SK-N-SH treated with all-trans-retinoic acid at 6 μM for 48 hours (cell line): ENCODE results near the gene PPT2.

ENCODE experiments used
- ARNTL ChIP-seq: fragments of 450-650 bp; formaldehyde crosslinking; IDR thresholded peaks from 2 replicates; pipeline ENCODE4 v1.5.0; 2020; ENCODE audit warnings: low read depth, mild to moderate bottlenecking, moderate library complexity, borderline replicate concordance
- BACH2 ChIP-seq: fragments of 250-450 bp; sonication (Bioruptor Pico); IDR thresholded peaks from 2 replicates; pipeline ENCODE4 v1.9.0; 2021; ENCODE audit warnings: mild to moderate bottlenecking, borderline replicate concordance
- CSDC2 ChIP-seq: fragments of 250-450 bp; sonication (Bioruptor Pico); IDR thresholded peaks from 2 replicates; pipeline ENCODE4 v1.5.0; 2020; ENCODE audit warnings: mild to moderate bottlenecking, moderate library complexity
- ESRRG ChIP-seq: fragments of 250-450 bp; sonication (Bioruptor Pico); IDR thresholded peaks from 2 replicates; pipeline ENCODE4 v1.6.1; 2021; ENCODE audit warnings: mild to moderate bottlenecking
- GLIS3 ChIP-seq: fragments of 250-450 bp; sonication (Bioruptor Pico); IDR thresholded peaks from 2 replicates; pipeline ENCODE4 v1.5.0; 2020; ENCODE audit warnings: mild to moderate bottlenecking, moderate library complexity
- ISL1 ChIP-seq: fragments of 250-450 bp; sonication (Bioruptor Pico); IDR thresholded peaks from 2 replicates; pipeline ENCODE4 v2.1.2; 2022; ENCODE audit warnings: mild to moderate bottlenecking, moderate library complexity
- OSR1 ChIP-seq: fragments of 250-450 bp; sonication (Bioruptor Pico); IDR thresholded peaks from 2 replicates; pipeline ENCODE4 v1.8.0; 2022; ENCODE audit warnings: moderate library complexity, mild to moderate bottlenecking, inconsistent platforms
- RARB ChIP-seq: fragments of 250-450 bp; sonication (Bioruptor Pico); IDR thresholded peaks from 2 replicates; pipeline ENCODE4 v1.8.0; 2021; ENCODE audit warnings: mild to moderate bottlenecking, moderate library complexity
- SNAI2 ChIP-seq: fragments of 250-450 bp; sonication (Bioruptor Pico); IDR thresholded peaks from 2 replicates; pipeline ENCODE4 v1.5.0; 2020; ENCODE audit warnings: mild to moderate bottlenecking, moderate library complexity
- TCF4 ChIP-seq: fragments of 250-450 bp; sonication (Bioruptor Pico); IDR thresholded peaks from 2 replicates; pipeline ENCODE4 v1.8.0; 2021; ENCODE audit warnings: mild to moderate bottlenecking, moderate library complexity, borderline replicate concordance
- ZFP3 ChIP-seq: fragments of 250-450 bp; sonication (Bioruptor Pico); IDR thresholded peaks from 2 replicates; pipeline ENCODE4 v1.5.0; 2020; ENCODE audit warnings: mild to moderate bottlenecking, moderate library complexity
- ZNF8 ChIP-seq: fragments of 450-650 bp; formaldehyde crosslinking; IDR thresholded peaks from 2 replicates; pipeline ENCODE4 v1.5.0; 2020; ENCODE audit warnings: mild to moderate bottlenecking, moderate library complexity
- TF ChIP-seq, protein P1 (sequence below): fragments of 250-450 bp; sonication (Bioruptor Pico); IDR thresholded peaks from 2 replicates; pipeline ENCODE4 v1.5.0; 2020; ENCODE audit warnings: mild to moderate bottlenecking, moderate library complexity
- TF ChIP-seq, protein P2 (sequence below): fragments of 250-450 bp; sonication (Bioruptor Pico); IDR thresholded peaks from 2 replicates; pipeline ENCODE4 v1.8.0; 2020; ENCODE audit warnings: mild to moderate bottlenecking, moderate library complexity, borderline replicate concordance

DNA sequence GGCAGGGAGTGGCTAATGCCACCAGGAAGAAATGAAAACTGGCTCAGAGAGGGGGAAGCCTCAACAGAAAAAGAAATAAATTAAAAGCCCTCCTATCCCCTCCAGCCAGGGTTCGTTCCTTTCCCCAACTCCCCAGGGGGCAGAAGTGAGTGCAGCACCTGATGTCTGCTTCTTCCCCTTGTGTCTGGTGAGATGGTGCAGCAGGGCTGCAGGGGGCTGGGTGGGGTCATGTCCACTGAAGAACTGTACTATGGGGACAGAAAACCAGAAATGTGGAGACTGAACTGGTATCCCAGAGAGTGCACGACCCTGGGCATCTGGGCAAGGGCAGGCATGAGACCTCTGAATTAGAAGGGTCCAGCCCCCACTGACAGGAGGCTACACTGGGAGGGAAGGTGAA, 14.4 kb downstream of the PPT2 start:
- TF ChIP-seq, protein P1, sequence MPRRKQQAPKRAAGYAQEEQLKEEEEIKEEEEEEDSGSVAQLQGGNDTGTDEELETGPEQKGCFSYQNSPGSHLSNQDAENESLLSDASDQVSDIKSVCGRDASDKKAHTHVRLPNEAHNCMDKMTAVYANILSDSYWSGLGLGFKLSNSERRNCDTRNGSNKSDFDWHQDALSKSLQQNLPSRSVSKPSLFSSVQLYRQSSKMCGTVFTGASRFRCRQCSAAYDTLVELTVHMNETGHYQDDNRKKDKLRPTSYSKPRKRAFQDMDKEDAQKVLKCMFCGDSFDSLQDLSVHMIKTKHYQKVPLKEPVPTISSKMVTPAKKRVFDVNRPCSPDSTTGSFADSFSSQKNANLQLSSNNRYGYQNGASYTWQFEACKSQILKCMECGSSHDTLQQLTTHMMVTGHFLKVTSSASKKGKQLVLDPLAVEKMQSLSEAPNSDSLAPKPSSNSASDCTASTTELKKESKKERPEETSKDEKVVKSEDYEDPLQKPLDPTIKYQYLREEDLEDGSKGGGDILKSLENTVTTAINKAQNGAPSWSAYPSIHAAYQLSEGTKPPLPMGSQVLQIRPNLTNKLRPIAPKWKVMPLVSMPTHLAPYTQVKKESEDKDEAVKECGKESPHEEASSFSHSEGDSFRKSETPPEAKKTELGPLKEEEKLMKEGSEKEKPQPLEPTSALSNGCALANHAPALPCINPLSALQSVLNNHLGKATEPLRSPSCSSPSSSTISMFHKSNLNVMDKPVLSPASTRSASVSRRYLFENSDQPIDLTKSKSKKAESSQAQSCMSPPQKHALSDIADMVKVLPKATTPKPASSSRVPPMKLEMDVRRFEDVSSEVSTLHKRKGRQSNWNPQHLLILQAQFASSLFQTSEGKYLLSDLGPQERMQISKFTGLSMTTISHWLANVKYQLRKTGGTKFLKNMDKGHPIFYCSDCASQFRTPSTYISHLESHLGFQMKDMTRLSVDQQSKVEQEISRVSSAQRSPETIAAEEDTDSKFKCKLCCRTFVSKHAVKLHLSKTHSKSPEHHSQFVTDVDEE (CRISPR knock-in tag), result no peak
- TF ChIP-seq ESRRG (CRISPR knock-in tag) (no peak), GLIS3 (CRISPR knock-in tag) (no peak), ZFP3 (CRISPR knock-in tag) (no peak), CSDC2 (CRISPR knock-in tag) (no peak), SNAI2 (CRISPR knock-in tag) (no peak), TCF4 (CRISPR knock-in tag) (no peak), BACH2 (CRISPR knock-in tag) (no peak), RARB (no peak), ZNF8 (CRISPR knock-in tag) (no peak), ARNTL (CRISPR knock-in tag) (no peak), ISL1 (CRISPR knock-in tag) (no peak), OSR1 (CRISPR knock-in tag) (no peak)
- TF ChIP-seq, protein P2, sequence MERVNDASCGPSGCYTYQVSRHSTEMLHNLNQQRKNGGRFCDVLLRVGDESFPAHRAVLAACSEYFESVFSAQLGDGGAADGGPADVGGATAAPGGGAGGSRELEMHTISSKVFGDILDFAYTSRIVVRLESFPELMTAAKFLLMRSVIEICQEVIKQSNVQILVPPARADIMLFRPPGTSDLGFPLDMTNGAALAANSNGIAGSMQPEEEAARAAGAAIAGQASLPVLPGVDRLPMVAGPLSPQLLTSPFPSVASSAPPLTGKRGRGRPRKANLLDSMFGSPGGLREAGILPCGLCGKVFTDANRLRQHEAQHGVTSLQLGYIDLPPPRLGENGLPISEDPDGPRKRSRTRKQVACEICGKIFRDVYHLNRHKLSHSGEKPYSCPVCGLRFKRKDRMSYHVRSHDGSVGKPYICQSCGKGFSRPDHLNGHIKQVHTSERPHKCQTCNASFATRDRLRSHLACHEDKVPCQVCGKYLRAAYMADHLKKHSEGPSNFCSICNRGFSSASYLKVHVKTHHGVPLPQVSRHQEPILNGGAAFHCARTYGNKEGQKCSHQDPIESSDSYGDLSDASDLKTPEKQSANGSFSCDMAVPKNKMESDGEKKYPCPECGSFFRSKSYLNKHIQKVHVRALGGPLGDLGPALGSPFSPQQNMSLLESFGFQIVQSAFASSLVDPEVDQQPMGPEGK (CRISPR knock-in tag), result no peak
